Peyer's patch (tissue), 4 donors: ENCODE data around the gene ADAM12.

Experiments used
- CTCF ChIP-seq, 6 experiments: fragments of 450-650 bp in 4 of 6; fragments of 200-600 bp in 2 of 6; sonication (generic) in 1 of 6; IDR thresholded peaks; one replicate each; pipeline ENCODE4 v1.5.1; 2017 to 2019; ENCODE audit warnings: antibody characterized with exemption in 6 of 6, mild to moderate bottlenecking in 3 of 6, moderate library complexity in 1 of 6
- POLR2A ChIP-seq, 2 donors: fragments of 450-650 bp; IDR thresholded peaks; one replicate each; pipeline ENCODE4 v1.5.1; 2017; ENCODE audit warnings: antibody characterized with exemption in 2 of 2, mild to moderate bottlenecking in 2 of 2, moderate library complexity in 2 of 2

- TF ChIP-seq CTCF (IDR thresholded peaks at IDR 0.05) (no peak), POLR2A (IDR thresholded peaks at IDR 0.05) (no peak)
Measured at GRCh38 chr10:126420567-126421300, 32.5 kb upstream of the ADAM12 start.
